PC-9 (cell line): ENCODE results near the gene ITGB3. TPM values are rescaled to one million over a fixed set of nuclear protein-coding genes. Genes with fewer than 3 reads are reported as not detected.

Experiments
- BruUV-seq: library from RNA; stranded (reverse); fragments of 400-500 nt; replicated peaks from 2 replicates; lab custom pipeline; 2021; lab: Mats Ljungman, UMichigan
- CTCF ChIA-PET: fragments of 300-600 bp; sonication (Branson Sonifier 250); formaldehyde crosslinking; loops from one replicate; lab custom pipeline; 2022; ENCODE audit warnings: antibody characterized with exemption; lab: Charles Lee
- POLR2A ChIA-PET: fragments of 300-600 bp; sonication (Branson Sonifier 250); formaldehyde crosslinking; loops from one replicate; lab custom pipeline; 2022; ENCODE audit warnings: antibody characterized with exemption; ENCODE audit not compliant: unreplicated experiment; lab: Charles Lee
- DNase-seq, 2 experiments: peaks; one replicate each; pipeline versions ENCODE4 v3.0.0 to v3.0.0-alpha.2; 2015 to 2022; ENCODE audit warnings: mixed read lengths in 1 of 2
- H2AFZ ChIP-seq: fragments of 200-600 bp; sonication (generic); 2 replicates; pipeline ENCODE4 v1.8.1; 2017; ENCODE audit warnings: antibody characterized with exemption
- H3F3A ChIP-seq: fragments of 200-600 bp; sonication (generic); 2 replicates; pipeline ENCODE4 v1.8.1; 2017; ENCODE audit warnings: antibody characterized with exemption, mild to moderate bottlenecking, low read depth; ENCODE audit not compliant: insufficient read depth
- H3K27ac ChIP-seq: fragments of 200-600 bp; sonication (generic); 2 replicates; pipeline ENCODE4 v1.6.1; 2016; ENCODE audit warnings: mixed run types
- H3K27me3 ChIP-seq: fragments of 200-600 bp; sonication (generic); 2 replicates; pipeline ENCODE4 v1.6.1; 2016; ENCODE audit warnings: low read depth, mixed run types; ENCODE audit not compliant: insufficient read depth
- H3K36me3 ChIP-seq: fragments of 200-600 bp; sonication (generic); 2 replicates; pipeline ENCODE4 v1.6.1; 2016; ENCODE audit warnings: low read depth, mixed run types
- H3K4me1 ChIP-seq: fragments of 200-600 bp; sonication (generic); replicated peaks from 2 replicates; pipeline ENCODE4 v1.6.1; 2016; ENCODE audit warnings: mixed run types; ENCODE audit not compliant: insufficient read depth
- H3K4me2 ChIP-seq: fragments of 200-600 bp; sonication (generic); 2 replicates; pipeline ENCODE4 v1.6.1; 2017; ENCODE audit warnings: mixed run types
- H3K4me3 ChIP-seq: fragments of 200-600 bp; sonication (generic); 2 replicates; pipeline ENCODE4 v1.6.1; 2016; ENCODE audit warnings: mixed run types
- H3K79me2 ChIP-seq: fragments of 200-600 bp; sonication (generic); 2 replicates; pipeline ENCODE4 v1.6.1; 2017; ENCODE audit warnings: low read depth, mixed run types
- H3K9me2 ChIP-seq: fragments of 200-600 bp; sonication (generic); 2 replicates; pipeline ENCODE4 v1.8.1; 2017; ENCODE audit warnings: mild to moderate bottlenecking; ENCODE audit not compliant: insufficient read depth
- H3K9me3 ChIP-seq: fragments of 200-600 bp; sonication (generic); 2 replicates; pipeline ENCODE4 v1.8.1; 2016; ENCODE audit warnings: low read depth; ENCODE audit not compliant: insufficient read depth
- H4K20me1 ChIP-seq: fragments of 200-600 bp; sonication (generic); 2 replicates; pipeline ENCODE4 v1.8.1; 2017; ENCODE audit not compliant: insufficient read depth
- EZH2 ChIP-seq: fragments of 200-600 bp; sonication (generic); IDR thresholded peaks from 2 replicates; pipeline ENCODE4 v1.8.0; 2017; ENCODE audit warnings: antibody characterized with exemption, low read depth
- intact Hi-C: fragments of 100-400 bp; cut with micrococcal nuclease; formaldehyde crosslinking; loops from one replicate; pipeline ENCODE4 v1.10.0; 2022; ENCODE audit not compliant: unreplicated experiment
- total RNA-seq: library from RNA; stranded (reverse); gene quantifications from 2 replicates; pipeline ENCODE4 v1.2.3, GENCODE V29; 2021
- TF ChIP-seq, protein P1 (sequence below): fragments of 200-600 bp; sonication (generic); conservative IDR thresholded peaks from 2 replicates; pipeline ENCODE4 v1.6.1; 2017; ENCODE audit warnings: mixed run types, antibody characterized with exemption, mild to moderate bottlenecking, moderate library complexity

Gene ITGB3
- total RNA-seq, 1 experiment from 2014 or later: 0.31 TPM

DNA sequence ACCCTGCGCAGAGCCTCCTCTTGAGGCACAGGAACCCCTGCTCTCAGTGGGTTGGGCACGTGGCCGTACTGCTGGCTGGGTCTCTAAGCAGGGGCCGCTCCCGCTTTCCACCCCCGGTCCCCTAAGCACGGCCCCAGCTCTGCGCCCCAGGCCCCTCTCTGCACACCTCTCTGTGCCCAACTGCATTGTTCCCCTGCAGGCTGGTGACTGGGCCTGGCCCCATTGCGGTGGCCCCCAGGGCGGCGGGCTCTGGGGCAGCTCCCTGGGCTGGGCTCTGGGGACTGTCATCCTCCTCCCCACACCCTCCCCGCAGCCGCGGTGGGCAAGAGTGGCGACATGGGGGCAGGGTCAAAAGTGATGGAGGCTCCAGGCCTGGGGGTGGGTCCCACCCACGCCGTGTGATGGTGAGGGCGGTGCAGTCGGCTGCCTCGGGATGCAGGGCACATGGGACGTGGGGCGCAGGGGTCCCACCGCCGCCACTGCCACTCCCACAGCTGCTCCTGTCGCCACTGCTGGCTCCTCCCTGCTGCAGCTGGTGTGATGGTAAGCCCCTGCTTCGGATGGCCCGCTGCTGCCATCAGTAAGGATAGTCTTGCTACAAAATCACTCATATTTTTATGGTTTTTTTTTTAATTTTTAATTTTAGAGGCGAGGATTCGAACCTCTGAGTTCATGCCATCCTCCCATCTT, 15.2 kb upstream of the ITGB3 start:
- Histone ChIP-seq H3F3A (peaks cover 29% of the 10 kb centered on the region), H3K79me2 (no peaks in the 10 kb centered on the region), H3K4me2 (no peak overlapping the region), H3K27me3 (no peaks in the 10 kb centered on the region), H3K36me3 (no peaks in the 10 kb centered on the region), H3K4me1 (peaks cover 29% of the 10 kb centered on the region), H4K20me1 (no peaks in the 10 kb centered on the region), H3K9me3 (no peaks in the 10 kb centered on the region), H3K27ac (no peak overlapping the region), H3K9me2 (no peaks in the 10 kb centered on the region), H3K4me3 (no peak overlapping the region), H2AFZ (no peak overlapping the region)
- TF ChIP-seq EZH2: no peak
- BruUV-seq: no TSS peak
- POLR2A ChIA-PET: no interaction called here
- CTCF ChIA-PET: no interaction called here
- DNase-seq: no peak
- intact Hi-C loops: no loop called here

GRCh38 chr17:47239619-47239966, 14.0 kb upstream of the ITGB3 start:
- Histone ChIP-seq H3K27me3 (no peaks in the 10 kb centered on the region), H3K79me2 (no peaks in the 10 kb centered on the region), H2AFZ (no peak overlapping the region), H3K27ac (peak overlapping the region; percentile 79), H3K9me2 (no peaks in the 10 kb centered on the region), H3K4me3 (no peak overlapping the region), H4K20me1 (no peaks in the 10 kb centered on the region), H3K4me1 (peaks cover 29% of the 10 kb centered on the region), H3K9me3 (no peaks in the 10 kb centered on the region), H3F3A (peaks cover 29% of the 10 kb centered on the region), H3K36me3 (no peaks in the 10 kb centered on the region), H3K4me2 (peak overlapping the region; percentile 37)
- CTCF ChIA-PET: no interaction called here
- intact Hi-C loops: no loop called here
- DNase-seq: no peak
- POLR2A ChIA-PET: interaction anchor here (0.6 to 1.0 kb wide), 3 partner anchors 36 to 1652 kb away, joined by 3 to 4 read pairs (median 3); no protein-coding TSS in a partner anchor
- TF ChIP-seq, protein P1, sequence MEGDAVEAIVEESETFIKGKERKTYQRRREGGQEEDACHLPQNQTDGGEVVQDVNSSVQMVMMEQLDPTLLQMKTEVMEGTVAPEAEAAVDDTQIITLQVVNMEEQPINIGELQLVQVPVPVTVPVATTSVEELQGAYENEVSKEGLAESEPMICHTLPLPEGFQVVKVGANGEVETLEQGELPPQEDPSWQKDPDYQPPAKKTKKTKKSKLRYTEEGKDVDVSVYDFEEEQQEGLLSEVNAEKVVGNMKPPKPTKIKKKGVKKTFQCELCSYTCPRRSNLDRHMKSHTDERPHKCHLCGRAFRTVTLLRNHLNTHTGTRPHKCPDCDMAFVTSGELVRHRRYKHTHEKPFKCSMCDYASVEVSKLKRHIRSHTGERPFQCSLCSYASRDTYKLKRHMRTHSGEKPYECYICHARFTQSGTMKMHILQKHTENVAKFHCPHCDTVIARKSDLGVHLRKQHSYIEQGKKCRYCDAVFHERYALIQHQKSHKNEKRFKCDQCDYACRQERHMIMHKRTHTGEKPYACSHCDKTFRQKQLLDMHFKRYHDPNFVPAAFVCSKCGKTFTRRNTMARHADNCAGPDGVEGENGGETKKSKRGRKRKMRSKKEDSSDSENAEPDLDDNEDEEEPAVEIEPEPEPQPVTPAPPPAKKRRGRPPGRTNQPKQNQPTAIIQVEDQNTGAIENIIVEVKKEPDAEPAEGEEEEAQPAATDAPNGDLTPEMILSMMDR: no peak
- TF ChIP-seq EZH2: no peak
- BruUV-seq: no TSS peak

- DNase-seq: peak; percentile 87 to 97
- Histone ChIP-seq H2AFZ (no peak overlapping the region), H4K20me1 (no peaks in the 10 kb centered on the region), H3K4me1 (peaks cover 29% of the 10 kb centered on the region), H3K9me3 (no peaks in the 10 kb centered on the region), H3K4me3 (no peak overlapping the region), H3K9me2 (no peaks in the 10 kb centered on the region), H3K36me3 (no peaks in the 10 kb centered on the region), H3K79me2 (no peaks in the 10 kb centered on the region), H3K27me3 (no peaks in the 10 kb centered on the region), H3K27ac (peak overlapping the region; percentile 79), H3K4me2 (peak overlapping the region; percentile 43), H3F3A (peaks cover 29% of the 10 kb centered on the region)
- TF ChIP-seq, protein P1: no peak
- TF ChIP-seq EZH2: no peak
- BruUV-seq: no TSS peak
- intact Hi-C loops: loop anchor here (1.0 to 5.0 kb wide), 2 partner anchors 37 to 65 kb away; no protein-coding TSS in a partner anchor
- CTCF ChIA-PET: interaction anchor here (1.1 kb wide), 1 partner anchor 75 kb away, joined by 3 read pairs; no protein-coding TSS in a partner anchor
- POLR2A ChIA-PET: interaction anchor here (0.6 to 1.0 kb wide), 4 partner anchors 13 to 1651 kb away, joined by 3 to 4 read pairs (median 3); no protein-coding TSS in a partner anchor
These were observed 13.5 kb upstream of the ITGB3 start for GRCh38 chr17:47239967-47240651.
